HG03135 (cell line): ENCODE results near the gene PEX10.
"Not testable (repeated sequence)": the region's sequence is repeated elsewhere in the genome, so short reads cannot be mapped to it uniquely, and the experiment has no call there.

Experiments used
- ATAC-seq: cut with Tn5 transposase; IDR thresholded peaks from one replicate; pipeline ENCODE4 v1.9.1; 2021; ENCODE audit warnings: mild to moderate bottlenecking, moderate library complexity; ENCODE audit not compliant: unreplicated experiment

The PEX10 gene

GRCh38 chr1:2443277-2444137, 31.1 kb upstream of the PEX10 start:
- no peak for ATAC-seq

- no peak for ATAC-seq
Measured at GRCh38 chr1:2442661-2443060, 30.3 kb upstream of the PEX10 start.

- no peak for ATAC-seq
Measured at GRCh38 chr1:2441746-2442145, 29.4 kb upstream of the PEX10 start.

GRCh38 chr1:2440346-2440745, 28.0 kb upstream of the PEX10 start:
- not testable (repeated sequence) for ATAC-seq

- no peak for ATAC-seq
Measured at GRCh38 chr1:2439369-2439768, 27.0 kb upstream of the PEX10 start.

- ATAC-seq: no peak
Measured at GRCh38 chr1:2438641-2439040, 26.3 kb upstream of the PEX10 start.

GRCh38 chr1:2438038-2438437, 25.7 kb upstream of the PEX10 start:
- ATAC-seq: no peak

GRCh38 chr1:2437617-2438016, 25.3 kb upstream of the PEX10 start:
- no peak for ATAC-seq

- no peak for ATAC-seq
Measured at GRCh38 chr1:2436876-2437275, 24.5 kb upstream of the PEX10 start.

GRCh38 chr1:2435746-2436355, 23.5 kb upstream of the PEX10 start:
- ATAC-seq: no peak

GRCh38 chr1:2435091-2435490, 22.7 kb upstream of the PEX10 start:
- no peak for ATAC-seq

GRCh38 chr1:2433936-2434655, 21.7 kb upstream of the PEX10 start:
- no peak for ATAC-seq

- no peak for ATAC-seq
Measured at GRCh38 chr1:2433196-2433595, 20.8 kb upstream of the PEX10 start.

GRCh38 chr1:2432441-2432844, 20.1 kb upstream of the PEX10 start:
- ATAC-seq: no peak

GRCh38 chr1:2431518-2431917, 19.2 kb upstream of the PEX10 start:
- no peak for ATAC-seq

- ATAC-seq: no peak
Measured at GRCh38 chr1:2431103-2431502, 18.7 kb upstream of the PEX10 start.

- no peak for ATAC-seq
Measured at GRCh38 chr1:2430592-2430973, 18.2 kb upstream of the PEX10 start.

- ATAC-seq: no peak
Measured at GRCh38 chr1:2429780-2430591, 17.6 kb upstream of the PEX10 start.

- ATAC-seq: no peak
Measured at GRCh38 chr1:2428490-2428889, 16.1 kb upstream of the PEX10 start.

- ATAC-seq: no peak
Measured at GRCh38 chr1:2427976-2428375, 15.6 kb upstream of the PEX10 start.

- no peak for ATAC-seq
Measured at GRCh38 chr1:2427051-2427450, 14.7 kb upstream of the PEX10 start.
